Measurements from ENCODE around the gene PDLIM5.
"Not testable (repeated sequence)": the region's sequence is repeated elsewhere in the genome, so short reads cannot be mapped to it uniquely, and the experiment has no call there.

The PDLIM5 gene

DNA sequence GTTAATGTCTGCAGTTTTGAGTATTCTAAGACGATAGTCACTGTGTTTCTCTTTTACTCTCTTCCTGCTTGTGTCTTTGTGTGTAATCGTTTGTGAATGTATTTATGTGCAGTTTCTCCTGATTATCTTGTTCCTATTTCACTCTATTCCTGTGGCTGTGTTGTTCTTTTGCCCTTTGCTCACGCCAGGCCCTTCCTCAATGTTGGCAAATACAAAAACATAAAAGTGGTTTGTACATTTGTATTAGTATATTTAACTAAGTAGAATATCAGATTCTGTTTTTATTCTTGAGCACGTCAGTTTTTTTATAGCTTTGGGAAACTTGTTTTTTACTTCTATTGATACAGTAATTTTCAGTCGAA is 198.4 kb downstream of the PDLIM5 start:
- no peak for DNase-seq (ENCODE audit: low spot score)

DNA sequence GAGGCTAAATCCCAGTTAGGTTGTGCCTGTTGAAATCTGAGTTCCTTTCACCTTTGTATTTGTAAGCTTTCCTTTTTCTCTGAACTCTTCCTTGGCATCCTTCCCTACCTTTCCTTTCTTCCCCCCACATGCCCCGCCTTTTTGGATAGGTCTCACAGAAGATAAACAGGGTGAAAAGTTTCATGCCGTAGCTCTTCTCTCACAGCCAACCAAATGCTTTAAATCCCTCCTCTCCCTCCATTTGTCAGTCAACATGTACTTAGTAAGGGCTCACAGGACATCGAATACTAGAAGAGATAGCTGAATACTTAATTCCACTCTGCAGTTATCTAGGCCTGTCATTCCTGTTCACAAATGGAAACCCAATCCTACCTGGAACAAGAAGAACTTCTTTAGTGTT is 198.9 kb downstream of the PDLIM5 start:
- no peak for DNase-seq (ENCODE audit: low spot score)

DNA sequence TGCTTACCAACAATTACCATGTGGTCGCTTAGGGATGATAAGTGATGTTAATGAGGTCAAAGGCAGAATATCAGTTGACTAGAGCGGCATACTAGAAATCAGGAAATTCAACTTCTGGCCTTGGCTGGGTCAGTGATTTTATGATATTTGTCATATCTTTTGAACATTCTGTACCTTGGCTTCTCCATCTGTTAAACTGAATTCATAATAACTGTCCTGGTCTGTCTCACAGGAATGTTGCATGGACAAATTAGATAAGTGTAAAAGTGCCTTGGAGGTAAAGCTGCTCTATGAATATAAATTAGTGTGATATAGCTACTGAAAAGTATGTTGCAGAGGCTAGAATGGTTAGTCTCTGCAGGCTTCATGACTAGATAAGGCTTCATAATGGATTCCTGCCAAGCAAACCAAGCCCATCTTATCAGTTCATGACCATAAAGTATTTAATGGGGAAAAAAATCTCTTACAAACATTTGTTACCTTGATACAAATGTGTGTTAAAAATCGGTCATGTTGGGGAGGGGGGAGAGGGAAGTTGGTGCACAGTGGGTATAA is 201.4 kb downstream of the PDLIM5 start:
- no peak for DNase-seq (ENCODE audit: low spot score)

DNA sequence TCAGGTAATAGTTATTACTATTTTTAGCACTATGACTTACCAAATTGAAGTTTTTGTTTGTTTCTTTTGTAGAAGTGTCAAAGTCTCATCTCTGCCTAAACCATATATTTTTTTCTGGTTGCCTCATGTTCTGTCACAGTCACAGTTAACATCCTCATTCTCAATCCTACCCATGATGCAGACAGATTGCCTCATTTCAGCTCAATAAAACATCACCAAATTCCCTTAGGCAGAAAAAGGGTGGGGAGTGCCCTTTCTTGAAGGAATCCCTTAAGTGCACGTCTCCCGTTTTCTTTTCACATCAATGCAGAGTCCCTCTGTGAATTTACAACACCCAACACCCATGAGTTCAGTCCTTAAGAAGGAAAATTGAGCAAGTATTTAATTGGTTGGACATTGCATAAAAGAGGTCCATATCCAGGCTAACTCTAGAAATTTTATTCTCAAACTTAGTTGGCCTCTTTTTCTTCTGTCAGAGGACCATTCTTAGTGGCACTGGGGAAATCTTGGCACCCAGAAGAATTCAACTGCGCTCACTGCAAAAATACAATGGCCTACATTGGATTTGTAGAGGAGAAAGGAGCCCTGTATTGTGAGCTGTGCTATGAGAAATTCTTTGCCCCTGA is 202.4 kb downstream of the PDLIM5 start:
- no peak for DNase-seq (ENCODE audit: low spot score)

DNA sequence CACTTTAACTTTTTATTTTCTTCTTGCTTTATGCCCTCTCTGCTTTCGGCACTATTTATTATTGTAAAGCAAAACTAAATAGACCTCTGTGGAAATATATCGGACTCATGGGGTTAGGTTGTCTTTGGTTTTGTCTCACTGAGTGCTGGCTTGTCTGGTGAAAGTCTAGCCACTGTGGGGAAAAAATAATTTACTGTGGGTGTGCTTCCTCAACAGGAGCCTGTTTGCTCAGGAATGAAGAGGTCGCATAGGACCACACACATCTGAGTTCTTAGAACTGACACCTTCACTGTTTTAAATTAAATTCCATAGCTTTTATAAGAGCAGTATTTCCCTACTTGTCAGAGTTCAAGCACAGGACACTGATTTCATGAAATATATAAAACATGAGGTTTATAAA is 203.0 kb downstream of the PDLIM5 start:
- DNase-seq (ENCODE audit: low spot score) = no peak

DNA sequence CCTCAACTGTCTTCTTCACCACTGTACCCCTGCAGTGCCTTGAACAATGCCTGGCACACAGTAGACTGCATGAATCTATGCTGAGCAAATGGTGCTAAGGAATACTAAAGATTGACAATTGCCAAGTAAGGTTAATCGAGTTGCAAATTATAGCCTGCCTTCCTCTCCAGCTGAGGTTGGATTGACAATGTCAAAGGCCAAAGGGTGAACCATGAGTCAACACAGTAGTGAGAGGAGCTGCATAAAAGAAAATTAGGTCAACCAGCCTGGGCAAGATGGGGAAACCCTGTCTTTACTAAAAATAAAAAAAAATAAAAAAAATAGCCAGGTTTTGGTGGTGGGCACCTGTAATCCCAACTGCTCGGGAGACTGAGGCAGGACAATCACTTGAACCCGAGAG is 208.9 kb downstream of the PDLIM5 start:
- DNase-seq (ENCODE audit: low spot score) = no peak

DNA sequence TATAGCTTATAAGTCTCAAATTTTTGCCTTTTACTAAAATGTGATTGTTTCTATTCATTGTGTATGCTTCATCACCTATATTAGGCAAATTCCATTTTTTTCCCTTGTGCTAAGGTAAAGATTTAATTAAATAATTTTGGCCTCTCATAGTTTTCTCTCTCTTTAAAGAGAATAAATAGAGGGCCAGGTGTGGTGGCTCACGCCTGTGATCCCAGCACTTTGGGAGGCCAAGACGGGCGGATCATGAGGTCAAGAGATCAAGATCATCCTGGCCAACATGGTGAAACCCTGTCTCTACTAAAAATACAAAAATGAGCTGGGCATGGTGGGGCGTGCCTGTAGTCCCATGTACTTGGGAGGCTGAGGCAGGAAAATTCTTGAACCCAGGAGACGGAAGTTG is 213.3 kb downstream of the PDLIM5 start:
- DNase-seq (ENCODE audit: low spot score) = not testable (repeated sequence)

DNA sequence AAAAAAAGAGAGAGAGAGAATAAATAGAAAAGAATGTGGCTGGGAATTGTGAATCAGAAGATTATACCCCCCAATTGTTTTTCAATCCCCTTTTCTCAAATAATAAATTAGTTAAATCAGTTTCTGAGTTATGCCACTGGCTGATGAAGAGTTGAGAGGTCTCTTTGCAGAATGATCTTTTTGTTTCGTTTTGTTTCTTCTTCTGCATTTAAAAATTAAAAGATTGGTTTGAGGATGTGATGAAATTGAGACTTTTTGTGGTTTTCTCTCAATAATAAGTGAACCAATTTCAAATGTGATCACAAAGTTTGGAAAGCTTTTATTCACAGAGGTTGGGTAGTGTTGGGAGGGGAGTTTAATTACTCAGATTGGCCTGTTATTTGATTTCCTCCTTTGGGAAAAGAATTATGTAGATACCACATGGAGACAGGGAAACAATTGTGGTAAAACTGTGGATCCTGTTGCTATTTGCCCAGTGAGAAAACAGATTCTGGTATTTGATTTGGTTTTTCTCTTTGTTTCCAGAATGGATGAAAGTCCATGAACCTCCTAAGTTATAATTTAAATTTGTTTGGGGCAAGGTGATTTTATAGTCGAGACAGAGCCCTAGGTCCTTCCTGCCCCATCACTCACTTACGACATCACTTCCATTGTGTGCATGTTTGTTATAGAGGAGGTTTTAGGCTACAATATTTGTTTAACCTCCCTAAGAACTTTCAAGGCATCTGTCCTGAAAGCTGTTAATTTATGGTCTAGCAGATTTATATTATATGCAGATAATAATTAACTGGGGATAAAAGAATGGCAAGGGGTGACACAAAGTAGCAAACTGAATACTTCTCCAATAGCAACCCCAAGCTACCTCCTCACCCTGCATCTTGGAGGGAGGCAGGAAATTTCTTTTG is 214.0 kb downstream of the PDLIM5 start:
- no peak for DNase-seq (ENCODE audit: low spot score)

DNA sequence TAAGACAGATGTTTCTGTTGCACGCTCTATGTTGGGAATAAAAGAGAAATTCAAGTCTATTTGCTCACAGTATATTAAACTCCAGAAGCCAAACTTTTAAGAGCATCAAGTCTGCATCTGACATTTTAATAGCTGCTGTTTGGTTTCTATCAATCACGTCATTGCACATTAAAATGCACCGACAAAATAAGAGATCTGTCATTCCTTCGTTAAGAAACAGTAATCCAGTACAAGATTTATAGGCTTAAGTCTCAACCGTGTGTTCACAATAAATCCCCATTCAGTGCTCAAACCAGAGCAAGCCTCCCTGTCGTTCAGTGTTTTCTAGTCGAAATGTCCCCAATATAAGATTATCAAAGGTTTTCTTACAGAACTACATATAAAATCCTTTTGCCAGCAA is 217.0 kb downstream of the PDLIM5 start:
- DNase-seq (ENCODE audit: low spot score) = no peak

DNA sequence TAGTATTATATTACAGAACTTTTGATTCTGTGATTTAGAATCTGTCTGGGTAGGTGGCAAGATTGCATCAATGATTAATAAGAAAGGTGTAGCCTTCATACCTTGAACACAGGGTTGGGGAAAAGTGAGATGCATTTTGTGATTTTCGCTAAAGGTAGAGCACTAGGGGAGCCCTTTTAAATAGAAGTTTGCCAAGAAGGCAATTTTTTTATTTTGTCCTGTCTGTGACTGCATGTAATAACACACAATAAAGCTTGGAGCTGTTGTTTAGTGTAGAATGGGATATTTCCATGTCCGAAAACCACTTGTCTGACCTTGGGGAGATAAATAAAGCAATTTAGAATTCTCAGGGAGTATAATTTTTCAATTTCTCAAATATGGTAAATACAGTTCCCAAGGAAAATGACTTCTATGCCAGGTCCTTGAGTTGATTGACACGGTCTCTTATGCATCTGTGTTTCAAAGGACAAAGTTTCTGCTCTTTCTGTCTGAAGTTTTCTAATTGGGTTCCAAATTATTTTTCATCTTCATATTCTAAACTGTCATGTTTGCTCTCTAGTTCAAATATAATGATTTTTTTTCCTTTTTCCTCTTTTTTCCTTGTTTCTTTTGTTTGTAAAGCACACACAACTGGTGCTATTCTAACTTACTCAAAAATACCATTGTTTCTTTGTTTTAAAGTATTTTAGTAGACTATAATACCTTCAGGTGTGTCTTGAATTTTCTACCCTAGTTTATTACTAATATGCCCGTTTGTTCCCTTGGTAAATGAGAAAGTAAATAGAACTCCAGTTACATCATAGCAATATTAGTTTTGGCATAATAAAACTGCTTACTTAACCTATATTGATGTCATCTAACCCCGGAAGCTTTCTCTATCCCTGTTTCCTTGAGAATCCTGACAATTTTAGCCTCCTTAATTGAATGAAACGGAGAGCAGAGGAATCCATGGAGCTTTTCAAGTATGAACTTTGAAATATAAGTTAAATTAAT is 218.2 kb downstream of the PDLIM5 start:
- DNase-seq (ENCODE audit: low spot score) = no peak

DNA sequence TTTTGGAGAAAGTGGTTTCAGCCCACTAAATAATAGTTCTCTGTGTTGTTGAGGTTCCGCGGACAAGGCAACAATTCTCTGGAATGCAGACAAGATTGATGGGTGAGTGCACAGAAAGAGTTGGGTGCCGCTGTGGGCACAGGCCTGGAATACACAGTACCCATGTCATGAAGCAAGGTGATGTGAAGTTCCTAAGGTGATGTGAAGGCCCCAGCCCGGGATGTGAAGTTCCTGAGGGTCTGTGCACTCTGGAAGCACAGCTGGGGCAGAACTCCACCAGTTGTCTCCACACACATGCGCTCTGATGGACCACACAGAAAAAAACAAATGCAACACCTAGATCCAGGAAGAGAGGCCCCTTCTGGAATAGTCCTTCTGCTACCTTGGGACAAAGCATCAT is 219.4 kb downstream of the PDLIM5 start:
- no peak for DNase-seq (ENCODE audit: low spot score)

DNA sequence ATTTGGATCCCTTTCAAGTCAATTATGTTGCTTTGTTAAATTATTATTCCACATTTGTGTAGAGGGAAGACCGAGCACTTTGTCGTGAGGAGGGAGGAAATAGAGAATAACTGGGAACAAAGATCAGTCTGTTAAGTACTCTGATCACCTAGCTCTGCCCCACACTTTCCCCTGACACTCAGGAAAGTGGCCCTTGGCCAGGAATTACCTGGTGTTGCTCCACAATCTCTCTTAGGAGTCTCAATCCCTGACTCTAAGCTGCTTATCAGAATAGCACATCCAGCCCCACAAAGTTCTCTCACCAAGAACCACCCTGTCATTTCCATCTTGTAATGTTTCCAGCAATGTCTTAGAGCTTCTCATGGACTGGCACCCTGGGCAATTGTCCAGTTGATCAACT is 222.2 kb downstream of the PDLIM5 start:
- DNase-seq (ENCODE audit: low spot score) = no peak

DNA sequence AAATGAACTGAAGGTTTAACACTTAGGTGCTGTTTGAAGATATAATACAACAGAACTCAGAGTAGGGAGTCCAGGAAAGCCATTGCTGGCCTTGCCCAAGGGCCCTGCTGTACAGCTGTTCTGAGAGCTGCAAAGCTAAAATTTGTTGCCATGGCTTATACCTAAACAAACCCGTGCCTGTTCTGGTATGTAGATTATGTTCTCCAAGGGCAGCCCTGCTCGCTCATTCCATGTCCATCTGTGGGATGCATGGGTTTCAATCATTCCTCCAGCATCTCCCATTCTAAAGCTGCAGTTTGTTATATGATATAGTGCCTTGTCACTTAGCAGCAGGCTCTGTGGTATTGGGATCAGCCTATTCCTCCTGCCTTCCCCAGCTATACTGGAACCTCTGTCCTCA is 225.2 kb downstream of the PDLIM5 start:
- peak; percentile 25 for DNase-seq (ENCODE audit: low spot score)

DNA sequence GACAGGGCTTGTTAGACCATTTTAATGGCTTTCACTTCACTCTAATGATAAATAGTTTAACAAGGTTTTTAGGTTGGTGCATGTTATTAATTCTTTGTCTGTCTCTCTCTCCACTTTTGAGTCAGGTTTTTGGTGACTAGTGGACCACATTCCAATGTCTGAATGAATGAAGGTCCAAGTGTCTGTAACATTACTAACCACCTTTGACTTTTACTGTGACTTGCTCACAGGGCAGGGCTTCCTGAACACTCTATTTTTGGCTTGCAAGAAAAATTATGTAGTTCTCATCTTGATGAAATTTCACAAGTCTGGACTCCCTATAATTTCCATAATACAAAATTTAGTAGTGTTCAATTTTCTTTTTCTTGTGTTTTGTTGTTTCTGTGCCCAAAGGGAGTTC is 227.2 kb downstream of the PDLIM5 start:
- peak; percentile 65 for DNase-seq (ENCODE audit: low spot score)

DNA sequence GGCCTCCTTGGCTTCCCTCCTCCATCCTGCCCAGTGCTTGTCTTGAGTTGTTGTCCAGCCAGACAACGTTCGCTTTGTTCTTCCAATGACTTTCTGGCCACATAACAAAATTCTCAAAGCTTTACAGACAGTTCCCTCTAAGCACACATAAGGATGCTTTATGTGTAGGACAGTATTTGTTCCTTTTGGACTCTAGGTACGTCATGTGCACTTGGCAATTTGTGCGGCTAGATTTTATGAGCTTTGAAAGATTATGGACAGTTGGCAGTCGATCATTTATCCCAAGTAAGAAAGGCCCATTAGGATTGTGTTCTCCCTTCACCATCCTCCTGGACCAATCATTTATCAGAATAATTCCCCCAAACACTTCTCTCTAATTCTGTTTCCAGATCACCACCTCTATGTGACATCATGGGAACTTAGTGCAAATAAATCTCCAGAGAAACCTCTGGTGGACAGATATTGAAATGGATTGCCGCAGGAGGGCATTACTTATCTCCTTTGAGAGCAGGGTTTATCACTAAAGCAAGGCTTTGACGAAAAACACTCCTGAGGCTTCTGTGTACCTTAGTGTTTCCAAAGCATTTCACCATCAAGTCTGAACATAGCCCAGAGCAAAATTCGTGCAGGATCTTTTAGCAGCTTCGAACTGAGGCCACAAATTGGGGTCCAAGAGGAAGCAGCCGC is 228.6 kb downstream of the PDLIM5 start:
- no peak for DNase-seq (ENCODE audit: low spot score)

DNA sequence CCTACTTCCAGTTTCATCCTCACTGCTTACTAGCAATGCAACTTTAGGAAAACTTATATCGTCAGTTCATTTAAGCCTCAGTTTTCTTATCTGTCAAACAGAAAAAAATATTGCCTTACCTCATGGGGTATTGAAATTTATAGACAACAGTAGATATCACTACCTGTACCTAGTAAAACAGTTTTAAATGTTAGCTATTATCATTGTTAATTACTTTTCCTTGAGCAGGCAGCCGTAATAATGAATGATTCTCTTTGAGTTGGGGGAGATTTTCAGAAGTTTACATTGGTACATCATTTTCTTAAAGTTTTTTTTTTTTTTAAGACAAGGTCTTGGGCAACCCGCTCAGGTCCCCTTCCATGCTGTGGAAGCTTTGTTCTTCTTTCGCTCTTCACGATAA is 234.3 kb downstream of the PDLIM5 start:
- no peak for DNase-seq (ENCODE audit: low spot score)

DNA sequence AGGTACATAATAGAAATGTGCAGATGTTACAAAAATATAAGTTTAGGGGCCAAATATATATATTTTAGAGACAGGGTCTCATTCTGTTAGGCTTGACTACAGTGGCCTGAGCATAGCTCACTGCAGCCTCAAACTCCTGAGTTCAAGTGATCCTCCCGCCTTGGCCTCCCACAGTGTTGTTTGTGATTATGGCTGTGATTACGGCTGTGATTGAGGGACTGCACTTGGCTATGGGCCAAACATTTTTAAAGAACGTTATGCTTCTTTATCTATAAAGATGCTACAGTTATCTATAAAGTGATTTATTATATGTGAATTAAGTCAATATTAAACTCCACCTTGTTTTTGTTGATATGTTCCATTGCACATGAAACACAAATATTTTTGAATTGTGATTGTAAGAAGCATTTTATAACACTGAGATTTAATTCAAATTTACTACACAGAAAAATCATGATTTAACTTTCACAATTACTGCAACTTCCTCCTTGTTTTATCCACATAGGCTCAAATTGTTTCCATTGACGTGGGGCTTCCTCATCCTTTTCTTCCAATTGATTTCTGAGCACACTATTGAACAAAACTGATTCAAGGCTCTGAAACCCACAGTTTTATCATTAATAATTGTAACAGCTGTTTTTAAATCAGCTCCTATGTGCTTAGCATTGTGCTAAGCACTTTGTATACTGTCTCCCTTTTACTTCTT is 237.6 kb downstream of the PDLIM5 start:
- no peak for DNase-seq (ENCODE audit: low spot score)

DNA sequence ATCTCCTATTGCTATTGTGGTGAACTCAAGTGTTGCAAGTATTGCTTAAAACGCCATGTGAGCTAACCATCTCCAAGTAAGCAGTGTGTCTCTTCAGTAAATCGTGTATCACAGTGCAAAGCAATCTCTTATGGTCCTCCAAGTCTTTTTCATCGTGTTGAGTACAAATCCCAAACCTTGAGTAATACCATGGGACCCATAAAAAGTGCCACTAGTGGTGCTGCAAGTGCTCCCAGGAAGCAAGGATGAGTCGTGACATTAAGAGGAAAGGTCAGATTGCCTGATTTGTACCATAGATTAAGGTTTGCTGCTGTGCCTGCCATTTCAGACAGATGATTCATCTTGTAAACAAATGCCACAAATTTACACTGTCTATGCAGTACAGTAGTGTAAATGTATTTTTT is 239.1 kb downstream of the PDLIM5 start:
- DNase-seq (ENCODE audit: low spot score) = peak; percentile 37

DNA sequence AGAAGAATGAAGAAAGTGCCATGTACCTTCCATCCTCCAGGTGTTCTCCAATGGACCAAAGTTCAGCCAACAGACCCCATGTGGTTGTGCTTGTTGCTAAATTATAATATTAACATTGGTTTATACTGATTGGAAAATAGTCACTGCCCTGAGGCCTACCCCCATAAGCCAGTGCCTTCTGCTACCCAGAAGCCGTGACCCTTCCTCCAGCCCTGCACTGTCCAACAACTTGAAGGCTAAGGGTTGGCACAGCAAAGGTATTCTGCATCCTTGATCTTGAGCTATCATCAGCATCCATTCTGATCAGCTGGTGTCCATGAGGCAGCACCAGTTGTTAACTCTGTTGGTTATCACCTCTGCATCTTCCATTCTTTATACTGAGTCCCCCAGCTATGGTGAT is 239.8 kb downstream of the PDLIM5 start:
- no peak for DNase-seq (ENCODE audit: low spot score)

DNA sequence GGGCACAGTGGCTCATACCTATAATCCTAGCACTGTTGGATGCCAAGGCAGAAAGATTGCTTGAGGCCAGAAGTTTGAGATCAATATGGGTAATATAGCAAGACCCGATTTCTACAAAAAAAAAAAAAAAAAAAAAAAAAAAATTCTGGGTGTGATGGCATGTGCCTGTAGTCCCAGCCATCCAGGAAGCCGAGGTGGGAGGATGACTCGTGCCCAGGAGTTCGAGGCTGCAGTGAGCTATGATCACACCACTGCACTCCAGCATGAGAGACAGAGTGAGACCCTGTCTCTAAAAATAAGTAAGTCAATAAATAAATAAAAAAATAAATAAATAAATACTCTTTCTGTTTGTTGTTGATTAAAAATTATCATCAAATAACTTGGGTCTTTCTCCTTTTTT is 243.6 kb downstream of the PDLIM5 start:
- DNase-seq (ENCODE audit: low spot score) = no peak

DNA sequence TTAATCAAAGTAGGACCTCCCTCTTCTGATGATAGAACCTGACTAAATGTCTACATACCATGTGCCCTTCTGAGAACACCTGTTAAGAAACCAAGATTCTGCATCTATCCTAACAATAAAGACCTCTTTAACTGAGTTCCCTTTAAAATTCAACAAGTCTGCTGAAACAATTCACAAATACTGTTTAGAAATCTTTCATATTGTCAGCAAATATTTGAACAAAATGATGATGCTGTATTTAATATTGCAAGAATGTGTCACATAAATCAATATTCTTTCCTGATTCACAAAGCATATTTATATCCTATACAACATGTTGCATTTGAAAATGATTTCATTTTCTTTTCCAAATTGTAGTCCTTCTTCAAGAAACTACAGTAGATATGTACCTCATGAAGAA is 246.4 kb downstream of the PDLIM5 start:
- no peak for DNase-seq (ENCODE audit: low spot score)
